ENCODE measurements around the gene TCERG1.

Gene TCERG1

DNA sequence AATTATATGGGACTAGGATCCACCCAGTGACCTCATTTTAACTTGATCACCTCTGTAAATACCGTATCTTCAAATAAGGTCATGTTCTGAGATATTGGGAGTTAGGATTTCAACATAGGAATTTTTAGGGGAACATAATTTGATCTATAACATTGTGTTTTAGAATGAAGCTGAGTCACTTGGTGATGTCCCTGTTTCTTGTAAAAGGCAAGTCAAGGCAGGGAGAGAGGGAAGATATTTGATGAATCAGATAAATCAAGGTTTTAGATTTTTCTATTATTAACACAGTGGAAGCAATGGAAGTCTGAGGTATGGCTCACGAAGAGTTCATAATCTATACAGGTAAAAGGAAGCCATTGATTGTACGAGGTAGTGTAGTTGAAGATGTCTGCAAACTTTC, 80.7 kb downstream of the TCERG1 start:
- Histone ChIP-seq H3K9ac (ENCODE audit: low read depth, low read length) (no peak overlapping the region), H3K4me1 (ENCODE audit: control insufficient read depth, insufficient read depth, low read length) (no peaks in the 10 kb centered on the region), H3K36me3 (ENCODE audit: insufficient read depth, low read length) (no peaks in the 10 kb centered on the region), H3K9me3 (replicated peaks; ENCODE audit: low read length) (no peaks in the 10 kb centered on the region), H3K4me3 (ENCODE audit: low read length) (no peak overlapping the region), H3K27me3 (ENCODE audit: control insufficient read depth, insufficient read depth, low read length) (no peaks in the 10 kb centered on the region), H3K4me2 (ENCODE audit: low read length) (no peak overlapping the region)

DNA sequence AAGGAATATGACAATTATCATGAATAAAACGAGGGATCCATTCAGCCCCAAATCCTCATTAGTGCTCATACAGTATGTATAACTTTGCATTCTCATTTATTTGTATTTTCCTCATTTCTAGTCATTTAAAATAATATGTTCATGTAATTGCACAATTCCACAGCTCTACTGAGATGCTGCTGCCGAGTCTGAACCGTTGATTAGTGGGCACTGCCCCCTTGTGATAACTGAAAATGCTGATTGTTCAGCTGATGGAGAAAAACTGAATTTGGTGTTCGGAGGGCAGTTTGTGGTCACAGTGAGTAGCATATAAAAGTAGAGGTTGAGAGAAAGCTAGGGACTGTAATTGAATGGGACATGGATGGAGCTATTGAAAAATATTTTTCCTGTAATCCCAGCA, 81.1 kb downstream of the TCERG1 start:
- Histone ChIP-seq H3K4me2 (ENCODE audit: low read length) (no peak overlapping the region), H3K36me3 (ENCODE audit: insufficient read depth, low read length) (no peaks in the 10 kb centered on the region), H3K9ac (ENCODE audit: low read depth, low read length) (no peak overlapping the region), H3K9me3 (replicated peaks; ENCODE audit: low read length) (no peaks in the 10 kb centered on the region), H3K27me3 (ENCODE audit: control insufficient read depth, insufficient read depth, low read length) (no peaks in the 10 kb centered on the region), H3K4me3 (ENCODE audit: low read length) (no peak overlapping the region), H3K4me1 (ENCODE audit: control insufficient read depth, insufficient read depth, low read length) (no peaks in the 10 kb centered on the region)

DNA sequence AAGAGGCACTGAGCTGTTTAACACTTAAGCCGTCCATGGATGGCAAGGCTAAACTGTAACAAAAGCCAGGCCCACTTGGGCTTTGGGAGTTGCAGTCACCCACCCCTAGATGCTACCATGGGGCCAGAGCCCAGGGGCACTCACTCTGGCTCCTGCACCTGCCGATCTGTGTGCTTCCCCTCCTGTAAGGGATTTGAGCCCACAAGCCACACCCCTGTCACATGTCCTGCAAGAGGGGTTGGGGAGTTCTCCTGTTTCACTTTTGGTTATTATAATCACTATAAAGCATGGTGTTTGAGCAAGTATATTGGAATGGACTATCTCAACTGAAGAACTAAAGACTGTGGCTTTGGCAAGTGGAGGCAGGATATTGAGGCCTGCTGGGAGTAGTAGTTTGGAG, 82.9 kb downstream of the TCERG1 start:
- Histone ChIP-seq H3K9ac (ENCODE audit: low read depth, low read length) (no peak overlapping the region), H3K4me1 (ENCODE audit: control insufficient read depth, insufficient read depth, low read length) (no peaks in the 10 kb centered on the region), H3K4me2 (ENCODE audit: low read length) (no peak overlapping the region), H3K9me3 (replicated peaks; ENCODE audit: low read length) (no peaks in the 10 kb centered on the region), H3K27me3 (ENCODE audit: control insufficient read depth, insufficient read depth, low read length) (no peaks in the 10 kb centered on the region), H3K4me3 (ENCODE audit: low read length) (no peak overlapping the region), H3K36me3 (ENCODE audit: insufficient read depth, low read length) (no peaks in the 10 kb centered on the region)

DNA sequence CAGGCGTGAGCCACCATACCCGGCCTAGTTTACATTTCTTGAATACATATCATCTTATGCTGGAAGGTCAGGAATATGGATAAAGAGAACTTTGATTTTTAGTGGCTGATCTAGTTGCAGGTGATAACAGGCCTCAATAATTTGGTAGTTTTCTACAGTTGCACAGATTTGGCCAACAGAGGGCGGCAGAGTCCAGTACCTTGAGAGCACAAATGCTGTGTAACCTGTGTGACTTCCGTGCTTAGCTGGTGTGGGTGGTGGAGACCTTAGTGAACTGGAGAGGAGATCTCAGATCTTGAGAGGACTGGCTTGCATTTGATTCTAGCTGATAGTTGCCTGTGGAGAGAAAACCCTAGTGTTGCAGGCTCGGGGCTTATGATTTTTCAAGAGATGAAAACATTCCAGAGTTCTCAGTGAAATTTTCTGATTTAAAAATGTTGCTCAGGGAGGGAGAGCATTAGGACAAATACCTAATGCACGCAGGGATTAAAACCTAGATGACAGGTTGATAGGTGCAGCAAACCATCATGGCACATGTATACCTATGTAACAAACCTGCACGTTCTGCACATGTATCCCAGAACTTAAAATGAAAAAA, 86.2 kb downstream of the TCERG1 start:
- no peak overlapping the region for H3K4me2 ChIP-seq (ENCODE audit: low read length)
- no peaks in the 10 kb centered on the region for H3K9me3 ChIP-seq (replicated peaks; ENCODE audit: low read length)
- H3K27me3 ChIP-seq (ENCODE audit: control insufficient read depth, insufficient read depth, low read length): peaks cover 2% of the 10 kb centered on the region
- H3K9ac ChIP-seq (ENCODE audit: low read depth, low read length): no peak overlapping the region
- H3K36me3 ChIP-seq (ENCODE audit: insufficient read depth, low read length): no peaks in the 10 kb centered on the region
- no peak overlapping the region for H3K4me3 ChIP-seq (ENCODE audit: low read length)
- no peaks in the 10 kb centered on the region for H3K4me1 ChIP-seq (ENCODE audit: control insufficient read depth, insufficient read depth, low read length)

DNA sequence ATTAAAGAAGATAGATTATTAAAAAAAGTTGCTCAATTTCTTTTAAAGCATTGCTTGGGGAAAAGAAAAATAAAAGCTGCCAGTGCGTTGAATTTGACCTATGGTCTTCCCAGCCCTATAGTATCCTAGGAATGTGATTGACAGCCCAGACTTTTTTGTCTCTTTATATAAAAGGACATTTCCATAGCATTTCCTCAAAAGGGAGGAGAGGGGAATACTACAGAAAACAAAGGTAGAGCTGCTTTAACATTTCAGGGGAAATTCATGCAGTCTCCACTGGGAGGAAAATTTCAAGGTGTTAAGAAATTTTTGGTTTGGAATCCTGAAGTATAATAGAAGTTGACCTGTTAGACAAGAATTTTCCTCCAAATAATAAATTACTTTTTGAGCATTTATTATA, 86.7 kb downstream of the TCERG1 start:
- Histone ChIP-seq H3K4me2 (ENCODE audit: low read length) (no peak overlapping the region), H3K4me1 (ENCODE audit: control insufficient read depth, insufficient read depth, low read length) (no peaks in the 10 kb centered on the region), H3K4me3 (ENCODE audit: low read length) (no peak overlapping the region), H3K36me3 (ENCODE audit: insufficient read depth, low read length) (no peaks in the 10 kb centered on the region), H3K27me3 (ENCODE audit: control insufficient read depth, insufficient read depth, low read length) (peaks cover 3% of the 10 kb centered on the region), H3K9ac (ENCODE audit: low read depth, low read length) (no peak overlapping the region), H3K9me3 (replicated peaks; ENCODE audit: low read length) (no peaks in the 10 kb centered on the region)

DNA sequence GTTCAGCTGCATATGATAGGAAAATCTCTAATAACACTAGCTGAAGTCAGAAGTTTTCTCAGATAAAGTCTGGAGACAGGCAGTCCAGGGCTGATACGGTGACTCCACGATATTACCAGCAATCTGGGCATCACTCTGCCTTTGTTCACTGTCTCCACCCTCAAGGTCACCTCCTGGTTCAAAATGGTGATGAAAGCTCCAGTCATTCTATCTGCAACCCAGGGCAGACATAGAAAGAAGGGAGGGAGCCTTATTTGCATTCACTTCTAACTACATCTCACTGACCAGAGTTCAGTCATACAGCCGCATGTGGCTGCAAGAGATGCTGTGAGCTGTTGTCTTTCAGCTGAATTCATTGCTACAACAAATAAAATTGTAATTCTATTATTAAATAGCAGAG, 91.3 kb downstream of the TCERG1 start:
- H3K36me3 ChIP-seq (ENCODE audit: insufficient read depth, low read length): no peaks in the 10 kb centered on the region
- H3K9me3 ChIP-seq (replicated peaks; ENCODE audit: low read length): no peaks in the 10 kb centered on the region

DNA sequence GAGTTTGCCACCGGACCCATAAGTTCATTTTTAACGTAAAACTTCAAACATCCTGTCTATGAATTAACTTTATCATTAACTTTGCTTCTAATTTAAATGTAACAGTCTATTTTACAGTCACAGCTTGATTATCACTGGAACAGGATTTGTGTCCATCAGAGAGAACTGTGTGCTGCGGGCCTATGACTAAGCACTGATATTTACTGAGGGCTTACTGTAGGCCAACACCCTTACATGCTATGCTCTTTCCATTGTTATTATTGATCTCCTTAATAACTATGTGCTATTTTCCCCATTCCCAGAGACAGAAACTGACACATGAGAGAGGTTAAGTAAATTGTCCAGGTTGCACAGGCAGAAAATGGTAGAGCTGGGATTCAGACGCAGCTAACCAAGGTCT, 92.8 kb downstream of the TCERG1 start:
- Histone ChIP-seq H3K4me2 (ENCODE audit: low read length) (no peak overlapping the region), H3K27me3 (ENCODE audit: control insufficient read depth, insufficient read depth, low read length) (peaks cover 3% of the 10 kb centered on the region), H3K9me3 (replicated peaks; ENCODE audit: low read length) (no peaks in the 10 kb centered on the region), H3K4me1 (ENCODE audit: control insufficient read depth, insufficient read depth, low read length) (no peaks in the 10 kb centered on the region), H3K9ac (ENCODE audit: low read depth, low read length) (no peak overlapping the region), H3K4me3 (ENCODE audit: low read length) (no peak overlapping the region), H3K36me3 (ENCODE audit: insufficient read depth, low read length) (no peaks in the 10 kb centered on the region)

More for the DNA sequence above, 91.3 kb downstream of the TCERG1 start:
- no peak overlapping the region for H3K9ac ChIP-seq (ENCODE audit: low read depth, low read length)
- no peaks in the 10 kb centered on the region for H3K4me1 ChIP-seq (ENCODE audit: control insufficient read depth, insufficient read depth, low read length)
- H3K27me3 ChIP-seq (ENCODE audit: control insufficient read depth, insufficient read depth, low read length): peaks cover 3% of the 10 kb centered on the region
- H3K4me3 ChIP-seq (ENCODE audit: low read length): no peak overlapping the region
- no peak overlapping the region for H3K4me2 ChIP-seq (ENCODE audit: low read length)

DNA sequence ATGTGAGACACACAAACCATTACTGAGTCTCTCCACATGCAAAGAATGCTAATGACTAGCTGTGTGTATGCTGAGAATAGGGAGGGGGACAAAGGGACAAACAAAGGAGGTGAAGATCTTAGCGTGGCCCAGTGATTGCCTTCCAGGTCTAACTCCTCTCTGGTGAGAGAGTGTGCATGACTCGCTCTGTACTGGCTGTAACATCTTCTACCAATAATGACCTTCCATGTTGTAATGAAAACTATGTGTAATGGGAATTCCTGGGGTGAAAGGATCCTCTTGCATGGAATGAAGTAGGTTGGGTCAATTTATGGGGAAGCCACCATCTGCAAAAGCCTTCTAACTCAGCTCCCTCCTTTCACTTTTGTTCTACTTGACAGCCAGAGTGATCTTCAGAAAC, 93.3 kb downstream of the TCERG1 start:
- no peaks in the 10 kb centered on the region for H3K9me3 ChIP-seq (replicated peaks; ENCODE audit: low read length)
- H3K27me3 ChIP-seq (ENCODE audit: control insufficient read depth, insufficient read depth, low read length): peaks cover 3% of the 10 kb centered on the region
- no peaks in the 10 kb centered on the region for H3K36me3 ChIP-seq (ENCODE audit: insufficient read depth, low read length)
- no peaks in the 10 kb centered on the region for H3K4me1 ChIP-seq (ENCODE audit: control insufficient read depth, insufficient read depth, low read length)
- H3K4me2 ChIP-seq (ENCODE audit: low read length): no peak overlapping the region
- H3K4me3 ChIP-seq (ENCODE audit: low read length): no peak overlapping the region
- H3K9ac ChIP-seq (ENCODE audit: low read depth, low read length): no peak overlapping the region

DNA sequence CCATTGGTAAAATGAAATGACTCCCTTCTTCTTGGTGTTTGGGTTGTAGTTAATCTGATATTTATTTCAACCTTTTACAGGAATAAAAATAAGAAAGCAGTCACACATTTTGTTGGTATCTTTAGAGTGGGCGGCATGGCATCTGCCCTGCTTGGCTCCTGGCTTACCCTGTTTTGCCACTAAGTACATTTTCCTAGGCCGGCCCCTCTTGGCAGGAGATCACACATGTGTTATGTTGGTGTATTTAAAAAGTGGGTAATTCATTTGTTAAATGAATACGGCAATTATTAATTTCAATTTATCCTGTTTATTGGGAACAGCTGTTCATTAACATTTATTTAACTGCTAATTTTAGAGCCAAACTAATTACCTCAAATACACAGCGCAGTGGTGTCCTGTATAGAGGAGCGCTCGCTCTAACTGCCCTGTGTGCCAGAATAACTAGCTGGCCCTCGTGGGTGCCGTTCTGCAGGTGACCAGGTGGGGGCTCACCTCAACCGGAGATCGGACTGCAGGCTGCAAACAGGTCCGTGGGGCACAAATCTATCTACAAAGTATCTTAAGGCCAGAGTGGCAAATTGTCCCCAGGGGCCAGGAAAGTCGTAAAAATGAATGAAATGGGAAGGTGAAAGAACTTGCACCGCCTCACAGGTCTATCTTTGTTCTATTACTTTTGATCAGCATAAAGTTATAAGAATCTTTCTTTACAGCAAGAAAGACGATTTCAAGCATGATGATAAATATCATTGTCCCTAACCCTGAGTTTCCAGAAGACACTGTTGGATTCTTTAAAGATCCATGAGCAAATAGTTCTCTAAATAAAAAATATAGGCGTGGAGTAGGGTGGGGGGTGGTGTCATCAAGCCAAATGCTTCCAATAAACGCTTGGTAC, 95.1 kb downstream of the TCERG1 start:
- Histone ChIP-seq H3K9me3 (replicated peaks; ENCODE audit: low read length) (no peaks in the 10 kb centered on the region), H3K9ac (ENCODE audit: low read depth, low read length) (no peak overlapping the region), H3K4me1 (ENCODE audit: control insufficient read depth, insufficient read depth, low read length) (no peaks in the 10 kb centered on the region), H3K4me2 (ENCODE audit: low read length) (no peak overlapping the region), H3K4me3 (ENCODE audit: low read length) (no peak overlapping the region), H3K36me3 (ENCODE audit: insufficient read depth, low read length) (no peaks in the 10 kb centered on the region), H3K27me3 (ENCODE audit: control insufficient read depth, insufficient read depth, low read length) (peaks cover 3% of the 10 kb centered on the region)

DNA sequence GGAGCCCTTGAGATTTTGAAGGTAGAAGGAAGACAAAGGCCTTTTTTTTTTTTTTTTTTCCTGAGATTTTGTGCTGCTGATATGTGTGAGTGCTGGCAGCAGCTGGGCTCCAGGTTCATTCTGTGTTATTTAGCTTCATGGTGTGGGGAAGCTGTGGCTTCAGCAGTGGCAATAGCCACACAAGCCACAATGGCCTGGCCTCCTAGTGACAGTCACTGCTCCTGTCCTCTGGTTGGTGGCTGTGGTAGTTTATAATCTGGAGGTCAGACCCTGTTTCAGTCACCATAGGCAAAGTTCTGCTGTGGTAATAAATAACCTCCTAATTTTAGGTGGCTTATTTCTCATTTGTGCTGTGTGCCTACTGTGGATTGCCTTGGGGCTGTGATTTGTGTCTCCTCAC, 97.1 kb downstream of the TCERG1 start:
- Histone ChIP-seq H3K36me3 (ENCODE audit: insufficient read depth, low read length) (no peaks in the 10 kb centered on the region), H3K4me1 (ENCODE audit: control insufficient read depth, insufficient read depth, low read length) (no peaks in the 10 kb centered on the region), H3K9me3 (replicated peaks; ENCODE audit: low read length) (no peaks in the 10 kb centered on the region)

DNA sequence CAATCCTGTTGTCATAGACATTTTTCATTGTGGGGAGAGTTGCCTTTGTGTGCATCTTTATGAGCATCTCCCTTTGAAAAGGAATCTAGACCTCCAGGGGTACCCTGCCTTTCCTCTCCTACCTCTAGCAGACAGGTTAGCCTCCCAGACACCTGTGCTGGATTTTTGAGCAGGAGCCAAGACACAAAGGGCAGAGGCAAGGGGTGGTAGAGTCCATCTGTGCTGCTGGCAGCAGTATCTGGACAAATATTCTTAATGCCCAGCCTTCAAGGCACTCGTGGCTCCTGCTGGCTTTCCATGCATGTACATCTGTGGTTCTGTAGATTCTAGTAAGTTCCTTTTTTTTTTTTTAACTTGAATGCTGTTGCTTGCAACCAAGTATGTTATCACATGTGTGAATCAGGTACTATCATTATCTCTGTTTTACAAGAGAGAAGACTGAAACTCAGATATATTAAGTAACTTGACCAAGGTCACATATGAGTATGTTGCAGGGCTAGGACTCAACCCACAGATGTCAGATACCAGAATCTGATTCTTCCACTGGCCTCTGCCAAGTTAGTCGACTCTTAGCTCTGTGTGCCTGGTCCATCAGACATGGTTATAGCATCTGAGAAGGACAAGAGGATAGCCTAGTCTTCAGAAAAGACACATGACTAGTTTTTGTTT, 101.8 kb downstream of the TCERG1 start:
- H3K9me3 ChIP-seq (replicated peaks; ENCODE audit: low read length): no peaks in the 10 kb centered on the region
- H3K9ac ChIP-seq (ENCODE audit: low read depth, low read length): no peak overlapping the region
- peaks cover 11% of the 10 kb centered on the region for H3K27me3 ChIP-seq (ENCODE audit: control insufficient read depth, insufficient read depth, low read length)
- H3K4me2 ChIP-seq (ENCODE audit: low read length): no peak overlapping the region
- H3K36me3 ChIP-seq (ENCODE audit: insufficient read depth, low read length): no peaks in the 10 kb centered on the region
- no peaks in the 10 kb centered on the region for H3K4me1 ChIP-seq (ENCODE audit: control insufficient read depth, insufficient read depth, low read length)
- H3K4me3 ChIP-seq (ENCODE audit: low read length): no peak overlapping the region

More for the DNA sequence above, 97.1 kb downstream of the TCERG1 start:
- Histone ChIP-seq H3K4me3 (ENCODE audit: low read length) (no peak overlapping the region), H3K27me3 (ENCODE audit: control insufficient read depth, insufficient read depth, low read length) (peaks cover 7% of the 10 kb centered on the region), H3K4me2 (ENCODE audit: low read length) (no peak overlapping the region), H3K9ac (ENCODE audit: low read depth, low read length) (no peak overlapping the region)
